ENCODE results near the gene CNDP2.

CNDP2 gene

DNA sequence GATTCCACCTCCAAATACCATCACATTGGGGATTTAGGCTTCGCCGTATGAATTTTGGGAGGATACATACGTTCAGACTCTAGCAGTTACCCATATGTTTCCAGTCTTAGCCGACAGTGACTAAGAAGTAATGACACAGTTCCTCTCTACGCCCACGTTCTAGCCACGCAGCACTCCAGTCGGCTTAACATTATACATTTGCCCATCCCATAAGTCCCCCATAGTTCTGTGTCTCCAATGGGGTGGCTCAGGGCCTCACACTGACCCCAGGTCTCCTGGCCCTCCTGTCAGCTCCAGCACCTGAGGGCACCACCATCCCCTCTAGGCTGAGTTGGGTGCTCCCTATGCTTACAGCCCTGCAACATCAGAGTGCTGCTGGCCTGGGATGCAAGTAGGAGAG lies 18.4 kb upstream of the CNDP2 start:
- TF ChIP-seq EZH2 (IDR thresholded peaks at IDR 0.05; ENCODE audit: borderline replicate concordance, low read length), result no peak
- TF ChIP-seq, protein P1, sequence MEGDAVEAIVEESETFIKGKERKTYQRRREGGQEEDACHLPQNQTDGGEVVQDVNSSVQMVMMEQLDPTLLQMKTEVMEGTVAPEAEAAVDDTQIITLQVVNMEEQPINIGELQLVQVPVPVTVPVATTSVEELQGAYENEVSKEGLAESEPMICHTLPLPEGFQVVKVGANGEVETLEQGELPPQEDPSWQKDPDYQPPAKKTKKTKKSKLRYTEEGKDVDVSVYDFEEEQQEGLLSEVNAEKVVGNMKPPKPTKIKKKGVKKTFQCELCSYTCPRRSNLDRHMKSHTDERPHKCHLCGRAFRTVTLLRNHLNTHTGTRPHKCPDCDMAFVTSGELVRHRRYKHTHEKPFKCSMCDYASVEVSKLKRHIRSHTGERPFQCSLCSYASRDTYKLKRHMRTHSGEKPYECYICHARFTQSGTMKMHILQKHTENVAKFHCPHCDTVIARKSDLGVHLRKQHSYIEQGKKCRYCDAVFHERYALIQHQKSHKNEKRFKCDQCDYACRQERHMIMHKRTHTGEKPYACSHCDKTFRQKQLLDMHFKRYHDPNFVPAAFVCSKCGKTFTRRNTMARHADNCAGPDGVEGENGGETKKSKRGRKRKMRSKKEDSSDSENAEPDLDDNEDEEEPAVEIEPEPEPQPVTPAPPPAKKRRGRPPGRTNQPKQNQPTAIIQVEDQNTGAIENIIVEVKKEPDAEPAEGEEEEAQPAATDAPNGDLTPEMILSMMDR (IDR thresholded peaks at IDR 0.05; ENCODE audit: low read length), result no peak
- H3K4me1 ChIP-seq (ENCODE audit: insufficient read depth, low read length, severe bottlenecking), result no peaks in the 10 kb centered on the region
- H3K9me3 ChIP-seq (ENCODE audit: low read length), result no peaks in the 10 kb centered on the region
- H2AFZ ChIP-seq (ENCODE audit: low read length), result no peak overlapping the region
- no peaks in the 10 kb centered on the region for H3K27me3 ChIP-seq (ENCODE audit: insufficient read depth, low read length)
- H3K36me3 ChIP-seq (ENCODE audit: insufficient read depth, low read length), result no peaks in the 10 kb centered on the region
- no peak overlapping the region for H3K9ac ChIP-seq (ENCODE audit: low read length)
- no peaks in the 10 kb centered on the region for H3F3A ChIP-seq (ENCODE audit: insufficient read depth, low read length)
- no peak overlapping the region for H3K4me3 ChIP-seq (ENCODE audit: low read depth, low read length, poor library complexity, severe bottlenecking)
- no peaks in the 10 kb centered on the region for H3K9me2 ChIP-seq (ENCODE audit: low read depth, low read length)
- no peak overlapping the region for H3K4me2 ChIP-seq (ENCODE audit: low read length)
- no peaks in the 10 kb centered on the region for H4K20me1 ChIP-seq (ENCODE audit: insufficient read depth, low read length)
- no peaks in the 10 kb centered on the region for H3K79me2 ChIP-seq (ENCODE audit: insufficient read depth, low read length)
- H3K27ac ChIP-seq (ENCODE audit: low read depth, low read length, poor library complexity, severe bottlenecking), result no peak overlapping the region

DNA sequence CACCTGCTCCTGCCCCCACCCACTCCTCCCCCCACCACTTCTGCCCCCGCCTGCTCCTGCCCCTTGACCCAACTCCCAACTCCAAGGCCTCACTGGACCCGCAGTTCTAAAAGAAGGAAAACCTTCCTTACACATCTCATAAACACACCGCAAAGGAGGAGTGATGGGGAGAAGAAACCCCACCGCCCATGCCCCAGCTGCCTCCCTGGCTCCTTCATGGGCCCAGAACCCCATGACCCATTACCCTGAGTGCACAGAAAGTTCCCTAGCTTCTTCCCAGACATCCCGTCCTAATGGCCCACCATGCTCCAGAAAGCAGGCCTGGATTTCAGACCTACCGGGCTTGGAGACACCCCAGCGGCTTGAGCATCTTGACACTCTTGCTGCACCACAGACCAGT lies 17.8 kb upstream of the CNDP2 start:
- H3K4me1 ChIP-seq (ENCODE audit: insufficient read depth, low read length, severe bottlenecking), result no peaks in the 10 kb centered on the region
- no peak overlapping the region for H3K9ac ChIP-seq (ENCODE audit: low read length)
- no peak overlapping the region for H3K4me2 ChIP-seq (ENCODE audit: low read length)
- no peak overlapping the region for H2AFZ ChIP-seq (ENCODE audit: low read length)
- H3K9me3 ChIP-seq (ENCODE audit: low read length), result no peaks in the 10 kb centered on the region
- no peaks in the 10 kb centered on the region for H3F3A ChIP-seq (ENCODE audit: insufficient read depth, low read length)
- no peaks in the 10 kb centered on the region for H3K36me3 ChIP-seq (ENCODE audit: insufficient read depth, low read length)
- H3K4me3 ChIP-seq (ENCODE audit: low read depth, low read length, poor library complexity, severe bottlenecking), result no peak overlapping the region
- no peak for TF ChIP-seq EZH2 (IDR thresholded peaks at IDR 0.05; ENCODE audit: borderline replicate concordance, low read length)
- TF ChIP-seq, protein P1 (IDR thresholded peaks at IDR 0.05; ENCODE audit: low read length), result no peak
- no peak overlapping the region for H3K27ac ChIP-seq (ENCODE audit: low read depth, low read length, poor library complexity, severe bottlenecking)
- H3K27me3 ChIP-seq (ENCODE audit: insufficient read depth, low read length), result no peaks in the 10 kb centered on the region
- H3K79me2 ChIP-seq (ENCODE audit: insufficient read depth, low read length), result no peaks in the 10 kb centered on the region
- no peaks in the 10 kb centered on the region for H4K20me1 ChIP-seq (ENCODE audit: insufficient read depth, low read length)
- H3K9me2 ChIP-seq (ENCODE audit: low read depth, low read length), result no peaks in the 10 kb centered on the region

DNA sequence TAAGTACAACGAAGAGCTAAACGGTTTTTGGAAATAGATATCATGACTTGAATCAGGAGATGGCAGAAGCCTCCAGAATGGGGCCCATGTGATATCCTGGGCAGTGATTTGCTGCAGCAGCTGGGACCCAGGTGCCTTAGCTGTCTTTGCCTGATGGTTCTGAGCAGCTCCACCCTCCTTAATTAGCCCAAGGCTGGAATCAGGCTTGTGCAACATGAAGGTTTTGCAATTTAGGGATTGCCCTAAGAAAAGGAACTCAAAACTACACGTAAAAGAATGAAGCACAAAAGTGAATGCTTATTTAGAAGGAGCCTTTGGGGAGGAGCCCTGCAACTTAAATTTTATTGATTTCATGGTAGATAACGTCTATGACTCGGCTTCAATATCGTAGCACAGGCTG lies 17.3 kb upstream of the CNDP2 start:
- no peaks in the 10 kb centered on the region for H3K4me1 ChIP-seq (ENCODE audit: insufficient read depth, low read length, severe bottlenecking)
- no peaks in the 10 kb centered on the region for H3K27me3 ChIP-seq (ENCODE audit: insufficient read depth, low read length)
- no peaks in the 10 kb centered on the region for H3K79me2 ChIP-seq (ENCODE audit: insufficient read depth, low read length)
- H3K36me3 ChIP-seq (ENCODE audit: insufficient read depth, low read length), result no peaks in the 10 kb centered on the region
- no peak overlapping the region for H3K4me3 ChIP-seq (ENCODE audit: low read depth, low read length, poor library complexity, severe bottlenecking)
- H3F3A ChIP-seq (ENCODE audit: insufficient read depth, low read length), result no peaks in the 10 kb centered on the region
- H3K9ac ChIP-seq (ENCODE audit: low read length), result no peak overlapping the region
- H3K27ac ChIP-seq (ENCODE audit: low read depth, low read length, poor library complexity, severe bottlenecking), result no peak overlapping the region
- H3K9me3 ChIP-seq (ENCODE audit: low read length), result no peaks in the 10 kb centered on the region
- TF ChIP-seq, protein P1 (IDR thresholded peaks at IDR 0.05; ENCODE audit: low read length), result no peak
- TF ChIP-seq EZH2 (IDR thresholded peaks at IDR 0.05; ENCODE audit: borderline replicate concordance, low read length), result no peak
- H3K9me2 ChIP-seq (ENCODE audit: low read depth, low read length), result no peaks in the 10 kb centered on the region
- no peak overlapping the region for H2AFZ ChIP-seq (ENCODE audit: low read length)
- no peak overlapping the region for H3K4me2 ChIP-seq (ENCODE audit: low read length)
- no peaks in the 10 kb centered on the region for H4K20me1 ChIP-seq (ENCODE audit: insufficient read depth, low read length)

All from OCI-LY1 (cell line).